CD14-positive monocyte (primary cell): ENCODE results near the gene GEMIN7. TPM values are rescaled to one million over a fixed set of nuclear protein-coding genes. Genes with fewer than 3 reads are reported as not detected.

ENCODE experiments used
- DNase-seq, 3 donors: peaks; one replicate each; pipeline ENCODE4 v3.0.0-alpha.2; 2011 to 2022
- H2AFZ ChIP-seq: 2 replicates; pipeline ENCODE4 v1.6.0; 2012; ENCODE audit warnings: mild to moderate bottlenecking, low read depth, low read length, inconsistent platforms; ENCODE audit not compliant: insufficient read depth, poor library complexity, severe bottlenecking
- H3K27ac ChIP-seq, 2 donors: 1 replicate in 1 of 2; 2 replicates in 1 of 2; pipeline ENCODE4 v1.5.1; 2012 to 2013; ENCODE audit warnings: low read length in 2 of 2, control low read depth in 1 of 2, inconsistent platforms in 1 of 2, low read depth in 1 of 2, mild to moderate bottlenecking in 1 of 2
- H3K27me3 ChIP-seq, 2 donors: one replicate each; pipeline versions ENCODE4 v1.6.0 to v1.6.1; 2011 to 2013; ENCODE audit warnings: low read length in 2 of 2; ENCODE audit not compliant: control insufficient read depth in 2 of 2, insufficient read depth in 2 of 2
- H3K36me3 ChIP-seq, 2 donors: replicated peaks in 1 of 2; 1 replicate in 1 of 2; 2 replicates in 1 of 2; pipeline versions ENCODE4 v1.5.1 to v1.6.1; 2012 to 2013; ENCODE audit warnings: low read length in 2 of 2, control low read depth in 1 of 2, inconsistent platforms in 1 of 2, mild to moderate bottlenecking in 1 of 2; ENCODE audit not compliant: insufficient read depth in 2 of 2, control insufficient read depth in 1 of 2
- H3K4me1 ChIP-seq, 2 donors: 1 replicate in 1 of 2; 2 replicates in 1 of 2; pipeline versions ENCODE4 v1.5.1 to v1.6.1; 2012 to 2013; ENCODE audit warnings: low read length in 2 of 2, control low read depth in 1 of 2, inconsistent platforms in 1 of 2, mild to moderate bottlenecking in 1 of 2, moderate library complexity in 1 of 2; ENCODE audit not compliant: insufficient read depth in 2 of 2, control insufficient read depth in 1 of 2
- H3K4me2 ChIP-seq: replicated peaks from 2 replicates; pipeline ENCODE3; 2012; ENCODE audit warnings: low read length, moderate library complexity, mild to moderate bottlenecking; ENCODE audit not compliant: poor library complexity, severe bottlenecking; ENCODE audit errors: extremely low read depth
- H3K4me3 ChIP-seq, 3 experiments: fragments of 200-600 bp in 1 of 3; sonication (generic) in 1 of 3; replicated peaks in 1 of 3; 1 replicate in 2 of 3; 2 replicates in 1 of 3; pipeline ENCODE4 v1.5.1; 2011 to 2013; ENCODE audit warnings: low read length in 3 of 3, mild to moderate bottlenecking in 3 of 3, control low read depth in 2 of 3, low read depth in 2 of 3, inconsistent platforms in 1 of 3, moderate library complexity in 1 of 3
- H3K79me2 ChIP-seq: 2 replicates; pipeline ENCODE4 v1.6.0; 2012; ENCODE audit warnings: mild to moderate bottlenecking, control low read depth, inconsistent platforms, low read length, moderate library complexity; ENCODE audit not compliant: insufficient read depth
- H3K9ac ChIP-seq: 2 replicates; pipeline ENCODE4 v1.6.0; 2017; ENCODE audit warnings: low read length, mild to moderate bottlenecking; ENCODE audit not compliant: insufficient read depth, poor library complexity, severe bottlenecking
- H3K9me3 ChIP-seq, 2 donors: replicated peaks in 1 of 2; 1 replicate in 1 of 2; 2 replicates in 1 of 2; pipeline versions ENCODE4 v1.5.1 to v1.6.1; 2012 to 2013; ENCODE audit warnings: low read length in 2 of 2, control low read depth in 1 of 2; ENCODE audit not compliant: control insufficient read depth in 1 of 2, insufficient read depth in 1 of 2
- H4K20me1 ChIP-seq: 2 replicates; pipeline ENCODE4 v1.6.0; 2012; ENCODE audit warnings: mild to moderate bottlenecking, low read length, control low read depth, moderate library complexity; ENCODE audit not compliant: insufficient read depth
- H3K27ac Mint-ChIP-seq, 7 donors: one replicate each; pipeline ENCODE4 v1.8.0; 2020; ENCODE audit warnings: mild to moderate bottlenecking in 7 of 7, mixed read lengths in 7 of 7, moderate library complexity in 6 of 7, inconsistent platforms in 2 of 7
- H3K27me3 Mint-ChIP-seq, 3 donors: one replicate each; pipeline ENCODE4 v1.8.0; 2021 to 2022; ENCODE audit warnings: low read depth in 3 of 3, mild to moderate bottlenecking in 3 of 3, mixed read lengths in 3 of 3, moderate library complexity in 3 of 3, inconsistent platforms in 1 of 3
- H3K36me3 Mint-ChIP-seq, 2 donors: one replicate each; pipeline ENCODE4 v1.8.0; 2020; ENCODE audit warnings: mixed read lengths in 2 of 2, inconsistent platforms in 1 of 2, mild to moderate bottlenecking in 1 of 2
- H3K4me1 Mint-ChIP-seq: one replicate; pipeline ENCODE4 v1.8.0; 2020; ENCODE audit warnings: mild to moderate bottlenecking, mixed read lengths
- H3K4me3 Mint-ChIP-seq, 2 donors: one replicate each; pipeline ENCODE4 v1.8.0; 2020; ENCODE audit warnings: mild to moderate bottlenecking in 2 of 2, mixed read lengths in 2 of 2, moderate library complexity in 1 of 2
- H3K9me3 Mint-ChIP-seq, 7 donors: one replicate each; pipeline ENCODE4 v1.8.0; 2020 to 2022; ENCODE audit warnings: mixed read lengths in 7 of 7, mild to moderate bottlenecking in 6 of 7, moderate library complexity in 6 of 7, inconsistent platforms in 2 of 7
- CTCF ChIP-seq: fragments of 200-600 bp; IDR thresholded peaks from one replicate; pipeline ENCODE4 v1.8.0; 2022; ENCODE audit warnings: antibody characterized with exemption, mild to moderate bottlenecking
- WGBS: methylation state at CpG from one replicate; pipeline ENCODE4 v1.1.5; 2013; ENCODE audit warnings: missing lambda C conversion rate; ENCODE audit not compliant: insufficient coverage; 5-methylcytosine and 5-hydroxymethylcytosine counted together
- intact Hi-C, 2 donors: fragments of 100-400 bp; cut with micrococcal nuclease; formaldehyde crosslinking; loops; one replicate each; pipeline versions ENCODE4 v1.15.0 to v1.15.1; 2023
- polyA plus RNA-seq, 3 donors: library from polyadenylated mRNA; depleted of rRNA in 1 of 3; unstranded in 2 of 3; stranded (reverse) in 1 of 3; fragments of 300-500 nt in 2 of 3; fragments of >200 nt in 1 of 3; fragmentation: Illumina TruSeq in 2 of 3; gene quantifications; 1 replicate in 2 of 3; 2 replicates in 1 of 3; pipeline ENCODE4 v1.2.3, GENCODE V29; 2012 to 2021

GEMIN7 gene
- polyA plus RNA-seq, 3 donors = 67.6 to 83.4 (median 78.4) TPM

- Histone ChIP-seq H3K27me3 (no peaks in the 10 kb centered on the region), H3K9ac (peak overlapping the region; percentile 4), H2AFZ (no peak overlapping the region), H3K4me2 (no peak overlapping the region), H3K4me1 (no peaks in the 10 kb centered on the region), H3K27ac (no peak overlapping the region), H4K20me1 (peaks cover 69% of the 10 kb centered on the region), H3K79me2 (peaks cover 55% of the 10 kb centered on the region), H3K4me3 (no peak overlapping the region), H3K9me3 (no peaks in the 10 kb centered on the region), H3K36me3 (no peaks in the 10 kb centered on the region)
- H3K4me1 Mint-ChIP-seq = peaks cover 11% of the 10 kb centered on the region
- H3K4me3 Mint-ChIP-seq = no peak overlapping the region
- H3K36me3 Mint-ChIP-seq = peaks cover 4 to 8% of the 10 kb centered on the region in 2 donors
- H3K27me3 Mint-ChIP-seq = peaks cover 0 to 4% (median 0%) of the 10 kb centered on the region in 3 donors
- H3K27ac Mint-ChIP-seq = peak overlapping the region in 1 of 7 donors; percentile 79
- DNase-seq = no peak
- no peak for TF ChIP-seq CTCF
- 93% methylated on average over 5 of the region's 6 CpGs for WGBS
- H3K9me3 Mint-ChIP-seq = no peaks in the 10 kb centered on the region
- intact Hi-C loops = no loop called here
Measured at GRCh38 chr19:45124021-45124420, 45.0 kb downstream of the GEMIN7 start.

- intact Hi-C loops = no loop called here
- no peak overlapping the region for H3K4me3 Mint-ChIP-seq
- peaks cover 0 to 3% (median 0%) of the 10 kb centered on the region in 3 donors for H3K27me3 Mint-ChIP-seq
- H3K36me3 Mint-ChIP-seq = peaks cover 0 to 2% of the 10 kb centered on the region in 2 donors
- Histone ChIP-seq H3K4me1 (no peaks in the 10 kb centered on the region), H3K4me2 (no peak overlapping the region), H4K20me1 (peaks cover 61% of the 10 kb centered on the region), H3K27me3 (no peaks in the 10 kb centered on the region), H3K9me3 (no peaks in the 10 kb centered on the region), H3K27ac (no peak overlapping the region), H3K79me2 (peaks cover 48% of the 10 kb centered on the region), H3K9ac (no peak overlapping the region), H3K4me3 (no peak overlapping the region), H2AFZ (no peak overlapping the region), H3K36me3 (no peaks in the 10 kb centered on the region)
- no peak for TF ChIP-seq CTCF
- no peak for DNase-seq
- 100% methylated on average over 6 of the region's 9 CpGs for WGBS
- H3K9me3 Mint-ChIP-seq = no peaks in the 10 kb centered on the region
- H3K27ac Mint-ChIP-seq = no peak overlapping the region
- H3K4me1 Mint-ChIP-seq = peaks cover 11% of the 10 kb centered on the region
Measured at GRCh38 chr19:45125360-45125759, 46.3 kb downstream of the GEMIN7 start.
